Astrocyte of the cerebellum (primary cell): ENCODE data around the gene ZKSCAN5.
"Not testable (repeated sequence)": the region's sequence is repeated elsewhere in the genome, so short reads cannot be mapped to it uniquely, and the experiment has no call there.

ENCODE experiments used
- DNase-seq: peaks from one replicate; pipeline ENCODE4 v3.0.0-alpha.2; 2011; ENCODE audit warnings: low read depth
- H3K4me3 ChIP-seq: 2 replicates; pipeline ENCODE4 v1.5.1; 2011; ENCODE audit warnings: mild to moderate bottlenecking, low read depth, low read length, moderate library complexity
- in situ Hi-C: cut with HindIII; loops from 2 replicates; pipeline ENCODE4 v1.10.0; 2017; ENCODE audit warnings: low sequenced_read_pairs
- TF ChIP-seq, protein P1 (sequence below): IDR thresholded peaks from 2 replicates; pipeline ENCODE4 v1.5.1; 2012; ENCODE audit warnings: low read length, low read depth, moderate library complexity, mild to moderate bottlenecking; ENCODE audit errors: missing control alignments

ZKSCAN5 gene

DNA sequence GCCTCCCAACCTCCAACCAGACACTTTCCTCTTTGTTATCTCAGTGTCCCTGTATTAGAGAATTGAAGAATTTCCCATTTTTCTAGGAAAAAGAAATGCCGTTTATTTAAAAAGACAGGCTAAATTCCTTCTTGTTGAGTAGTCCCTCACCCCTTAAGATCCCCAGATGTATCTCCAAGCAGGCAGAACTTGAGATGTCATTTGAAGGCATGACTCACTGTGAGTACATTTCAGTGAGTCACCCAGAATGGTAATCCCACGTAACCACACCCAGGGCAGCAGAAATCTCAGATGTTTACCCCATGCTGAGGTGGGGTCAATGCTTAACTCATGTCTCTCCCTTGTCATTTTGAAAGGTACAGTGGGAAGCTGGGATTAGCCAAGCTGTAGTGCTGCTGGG lies 58.4 kb downstream of the ZKSCAN5 start:
- DNase-seq = peak; percentile 96
- peak overlapping the region; percentile 3 for H3K4me3 ChIP-seq
- in situ Hi-C loops = loop anchor here (10.0 kb wide), 1 partner anchor 52 kb away; the partner anchor contains the start of gene ZSCAN25
- TF ChIP-seq, protein P1, sequence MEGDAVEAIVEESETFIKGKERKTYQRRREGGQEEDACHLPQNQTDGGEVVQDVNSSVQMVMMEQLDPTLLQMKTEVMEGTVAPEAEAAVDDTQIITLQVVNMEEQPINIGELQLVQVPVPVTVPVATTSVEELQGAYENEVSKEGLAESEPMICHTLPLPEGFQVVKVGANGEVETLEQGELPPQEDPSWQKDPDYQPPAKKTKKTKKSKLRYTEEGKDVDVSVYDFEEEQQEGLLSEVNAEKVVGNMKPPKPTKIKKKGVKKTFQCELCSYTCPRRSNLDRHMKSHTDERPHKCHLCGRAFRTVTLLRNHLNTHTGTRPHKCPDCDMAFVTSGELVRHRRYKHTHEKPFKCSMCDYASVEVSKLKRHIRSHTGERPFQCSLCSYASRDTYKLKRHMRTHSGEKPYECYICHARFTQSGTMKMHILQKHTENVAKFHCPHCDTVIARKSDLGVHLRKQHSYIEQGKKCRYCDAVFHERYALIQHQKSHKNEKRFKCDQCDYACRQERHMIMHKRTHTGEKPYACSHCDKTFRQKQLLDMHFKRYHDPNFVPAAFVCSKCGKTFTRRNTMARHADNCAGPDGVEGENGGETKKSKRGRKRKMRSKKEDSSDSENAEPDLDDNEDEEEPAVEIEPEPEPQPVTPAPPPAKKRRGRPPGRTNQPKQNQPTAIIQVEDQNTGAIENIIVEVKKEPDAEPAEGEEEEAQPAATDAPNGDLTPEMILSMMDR = no peak

DNA sequence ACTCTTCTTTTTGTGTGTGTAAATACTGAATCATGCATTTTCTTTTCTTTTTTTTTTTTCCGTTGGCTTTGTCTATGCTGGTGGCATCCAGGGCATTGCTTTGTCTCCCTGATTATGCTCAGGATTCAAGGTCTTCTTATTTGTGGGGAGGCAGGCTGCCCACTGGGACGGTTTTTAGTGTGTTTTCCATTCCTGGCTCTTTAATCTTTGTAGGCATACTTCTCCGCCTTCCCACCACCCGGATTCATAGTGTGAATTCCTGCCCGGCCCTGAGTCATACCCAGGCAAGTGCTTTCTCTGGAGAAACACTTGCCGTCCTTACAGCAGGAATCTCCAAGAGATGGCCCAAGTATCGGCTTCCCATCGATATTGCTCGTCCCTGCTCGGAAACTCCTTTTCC lies 59.2 kb downstream of the ZKSCAN5 start:
- TF ChIP-seq, protein P1 = no peak
- DNase-seq = peak; percentile 65
- in situ Hi-C loops = loop anchor here (10.0 kb wide), 1 partner anchor 51 kb away; the partner anchor contains the start of gene ZSCAN25
- H3K4me3 ChIP-seq = no peak overlapping the region

DNA sequence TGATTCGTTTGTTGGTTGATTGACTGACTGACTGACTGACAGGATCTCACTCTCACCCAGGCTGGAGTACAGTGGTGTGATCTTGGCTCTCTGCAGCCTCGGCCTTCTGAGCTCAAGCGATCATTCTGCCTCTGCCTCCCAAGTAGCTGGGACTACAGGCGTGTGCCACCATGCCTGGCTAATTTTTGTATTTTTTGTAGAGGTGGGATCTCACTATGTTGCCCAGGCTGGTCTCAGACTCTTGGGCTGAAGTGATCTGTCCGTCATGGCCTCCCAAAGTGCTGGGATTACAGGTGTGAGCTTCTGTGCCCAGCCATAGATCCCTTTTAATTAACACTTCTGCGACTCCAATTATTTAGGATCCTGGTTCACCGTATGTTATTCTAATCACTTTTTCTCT lies 64.3 kb downstream of the ZKSCAN5 start:
- in situ Hi-C loops = loop anchor here (10.0 kb wide), 1 partner anchor 46 kb away; the partner anchor contains the start of gene ZSCAN25
- H3K4me3 ChIP-seq, DNase-seq: not testable (repeated sequence)

- H3K4me3 ChIP-seq = no peak overlapping the region
- DNase-seq = no peak
- TF ChIP-seq, protein P1 = no peak
- in situ Hi-C loops = no loop called here
These were observed 67.3 kb downstream of the ZKSCAN5 start for GRCh38 chr7:99571768-99572167.

- in situ Hi-C loops = no loop called here
- DNase-seq = no peak
- TF ChIP-seq, protein P1 = no peak
- no peak overlapping the region for H3K4me3 ChIP-seq
These were observed 68.8 kb downstream of the ZKSCAN5 start for GRCh38 chr7:99573257-99573656.

DNA sequence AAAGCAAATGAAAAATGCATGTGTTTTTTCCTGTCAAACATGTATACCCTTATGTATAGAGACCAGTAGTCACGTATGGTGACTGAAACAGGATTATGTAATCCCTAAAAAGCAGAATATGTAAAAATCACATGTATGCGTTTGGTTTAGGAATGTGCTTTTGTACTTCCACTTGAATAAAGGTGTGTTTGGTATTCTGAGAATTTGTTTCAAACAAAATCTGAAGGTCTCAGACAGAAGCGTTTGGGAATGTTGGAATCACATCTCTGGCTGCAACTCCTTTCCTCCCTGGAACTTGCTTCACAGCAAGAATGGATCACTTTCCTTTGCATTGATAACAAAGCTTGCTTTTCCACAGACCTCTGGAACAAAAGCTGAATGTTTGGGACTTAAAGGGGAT lies 71.8 kb downstream of the ZKSCAN5 start:
- in situ Hi-C loops = no loop called here
- TF ChIP-seq, protein P1 = no peak
- no peak for DNase-seq
- no peak overlapping the region for H3K4me3 ChIP-seq

GRCh38 chr7:99579281-99579955 lies 75.0 kb downstream of the ZKSCAN5 start:
- in situ Hi-C loops = no loop called here
- TF ChIP-seq, protein P1 = no peak
- no peak for DNase-seq
- peak overlapping the region; percentile 52 for H3K4me3 ChIP-seq
